Retinal pigment epithelial cell (primary cell): ENCODE data around the gene HSF2BP.

Source experiments
- DNase-seq: peaks from one replicate; pipeline ENCODE4 v3.0.0-alpha.2; 2010; ENCODE audit warnings: low read depth
- H3K4me3 ChIP-seq: 2 replicates; pipeline ENCODE4 v1.5.1; 2011; ENCODE audit warnings: mild to moderate bottlenecking, low read length, control low read depth, moderate library complexity
- TF ChIP-seq, protein P1 (sequence below): conservative IDR thresholded peaks from 2 replicates; pipeline ENCODE4 v1.5.1; 2011; ENCODE audit warnings: low read depth, low read length, control low read depth, inconsistent platforms

Gene HSF2BP

DNA sequence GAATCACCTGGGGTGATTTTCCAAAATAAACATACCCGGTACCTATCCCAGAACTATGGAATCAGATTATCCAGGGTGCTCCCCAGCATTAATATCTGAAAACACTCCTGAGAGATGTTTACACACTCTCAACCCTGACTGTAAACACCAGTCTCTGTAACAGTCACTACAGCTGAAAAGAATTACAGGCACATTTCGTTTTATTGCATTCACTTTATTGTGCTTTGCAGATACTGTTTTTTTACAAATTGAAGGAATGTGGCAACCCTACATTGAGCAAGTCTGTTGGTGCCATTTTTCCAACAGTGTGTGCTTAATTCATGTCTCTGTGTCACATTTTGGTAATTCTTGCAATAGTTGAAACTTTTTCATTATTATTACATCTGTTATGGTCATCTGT is 31.8 kb downstream of the HSF2BP start:
- TF ChIP-seq, protein P1, sequence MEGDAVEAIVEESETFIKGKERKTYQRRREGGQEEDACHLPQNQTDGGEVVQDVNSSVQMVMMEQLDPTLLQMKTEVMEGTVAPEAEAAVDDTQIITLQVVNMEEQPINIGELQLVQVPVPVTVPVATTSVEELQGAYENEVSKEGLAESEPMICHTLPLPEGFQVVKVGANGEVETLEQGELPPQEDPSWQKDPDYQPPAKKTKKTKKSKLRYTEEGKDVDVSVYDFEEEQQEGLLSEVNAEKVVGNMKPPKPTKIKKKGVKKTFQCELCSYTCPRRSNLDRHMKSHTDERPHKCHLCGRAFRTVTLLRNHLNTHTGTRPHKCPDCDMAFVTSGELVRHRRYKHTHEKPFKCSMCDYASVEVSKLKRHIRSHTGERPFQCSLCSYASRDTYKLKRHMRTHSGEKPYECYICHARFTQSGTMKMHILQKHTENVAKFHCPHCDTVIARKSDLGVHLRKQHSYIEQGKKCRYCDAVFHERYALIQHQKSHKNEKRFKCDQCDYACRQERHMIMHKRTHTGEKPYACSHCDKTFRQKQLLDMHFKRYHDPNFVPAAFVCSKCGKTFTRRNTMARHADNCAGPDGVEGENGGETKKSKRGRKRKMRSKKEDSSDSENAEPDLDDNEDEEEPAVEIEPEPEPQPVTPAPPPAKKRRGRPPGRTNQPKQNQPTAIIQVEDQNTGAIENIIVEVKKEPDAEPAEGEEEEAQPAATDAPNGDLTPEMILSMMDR = no peak
- H3K4me3 ChIP-seq = no peak overlapping the region
- no peak for DNase-seq

DNA sequence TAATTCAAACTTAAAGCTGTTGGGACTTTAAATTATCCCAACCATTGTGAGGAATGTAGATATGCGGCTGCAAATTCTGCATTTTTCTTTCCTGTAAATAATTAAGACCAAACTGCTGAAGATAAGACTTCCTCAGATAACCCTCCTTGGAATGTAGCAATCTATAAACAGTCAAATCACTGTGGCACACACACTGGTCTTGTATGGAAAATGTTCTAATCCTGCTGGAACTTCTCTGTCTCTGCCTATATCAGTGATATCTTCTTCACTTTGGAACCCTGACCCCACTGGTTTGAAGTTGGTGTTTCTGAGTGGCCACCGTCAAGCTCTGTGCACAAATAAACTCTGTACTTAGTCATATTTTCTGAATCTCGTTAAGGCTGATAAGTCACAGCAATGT is 32.9 kb downstream of the HSF2BP start:
- TF ChIP-seq, protein P1 = no peak
- no peak overlapping the region for H3K4me3 ChIP-seq
- peak; percentile 32 for DNase-seq

DNA sequence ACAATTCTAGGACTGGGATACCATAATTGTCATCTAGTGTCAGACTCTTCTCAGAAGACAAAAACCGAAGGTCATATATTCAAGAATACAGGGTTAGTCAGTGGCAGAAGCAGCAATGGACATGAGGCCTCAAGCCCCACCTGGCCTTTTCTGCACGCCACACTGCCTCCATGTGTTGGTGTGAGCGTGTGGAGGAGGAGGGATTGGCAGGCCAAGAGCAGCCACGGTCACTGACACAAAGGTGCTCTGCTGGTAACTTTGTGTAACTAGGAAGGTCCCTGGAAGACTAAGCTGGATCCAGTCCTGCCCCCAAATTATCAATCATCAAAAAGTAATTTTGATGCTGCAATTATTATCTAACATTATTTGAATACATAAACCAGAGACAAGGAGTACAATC is 34.9 kb downstream of the HSF2BP start:
- DNase-seq = no peak
- TF ChIP-seq, protein P1 = no peak
- H3K4me3 ChIP-seq = no peak overlapping the region

- TF ChIP-seq, protein P1 = no peak
- DNase-seq = no peak
- no peak overlapping the region for H3K4me3 ChIP-seq
These were observed 35.7 kb downstream of the HSF2BP start for GRCh38 chr21:43623588-43623987.

DNA sequence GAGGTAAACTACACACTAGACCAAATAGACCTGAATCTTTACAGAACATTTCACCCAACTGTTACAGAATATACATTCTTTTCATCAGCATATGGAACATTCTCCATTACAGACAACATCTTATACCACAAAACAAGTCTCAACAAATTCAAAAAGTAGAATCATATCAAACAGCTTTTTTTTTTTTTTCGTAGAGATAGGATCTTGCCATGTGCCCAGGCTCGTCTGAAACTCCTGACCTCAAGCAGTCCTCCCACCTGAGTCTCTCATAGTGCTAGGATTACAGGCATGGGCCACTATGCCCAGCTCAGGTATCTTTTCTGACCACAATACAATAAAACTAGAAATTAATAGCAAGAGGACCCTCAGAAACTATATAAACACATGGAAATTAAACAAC is 36.5 kb downstream of the HSF2BP start:
- no peak overlapping the region for H3K4me3 ChIP-seq
- DNase-seq = no peak
- TF ChIP-seq, protein P1 = no peak

- TF ChIP-seq, protein P1 = no peak
- no peak for DNase-seq
- no peak overlapping the region for H3K4me3 ChIP-seq
These were observed 39.4 kb downstream of the HSF2BP start for GRCh38 chr21:43619856-43620255.

DNA sequence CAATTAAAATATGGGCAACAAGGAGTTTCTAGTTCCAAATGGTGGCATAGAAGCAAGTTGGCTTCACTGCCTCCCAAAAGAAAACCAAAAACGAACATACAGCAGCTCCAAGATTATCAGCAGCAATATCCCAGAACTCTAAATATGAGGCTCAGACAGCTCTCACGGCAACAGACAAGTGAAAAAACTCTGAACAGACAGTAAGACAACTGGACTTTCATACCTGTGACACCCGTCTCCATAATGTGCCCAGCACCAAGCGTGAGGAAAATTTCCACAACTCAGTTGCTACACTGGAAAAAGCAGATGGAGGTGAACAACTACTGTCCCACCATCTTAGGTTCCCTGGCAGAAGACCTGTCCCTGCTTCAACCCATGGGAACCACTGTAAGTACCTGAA is 39.9 kb downstream of the HSF2BP start:
- DNase-seq = no peak
- no peak overlapping the region for H3K4me3 ChIP-seq
- TF ChIP-seq, protein P1 = no peak
